Esophagus muscularis mucosa (tissue), 3 donors: ENCODE results near the gene PTPRN2.

Source experiments
- POLR2AphosphoS5 ChIP-seq, 2 donors: sonication (generic); formaldehyde crosslinking; IDR thresholded peaks; one replicate each; pipeline ENCODE4 v1.6.1; 2017; ENCODE audit warnings: antibody characterized with exemption in 2 of 2
- TF ChIP-seq, protein P1 (sequence below), 3 experiments: fragments of 200-600 bp in 2 of 3; fragments of 450-650 bp in 1 of 3; sonication (generic) in 2 of 3; IDR thresholded peaks; one replicate each; pipeline ENCODE4 v1.5.1; 2017 to 2019; ENCODE audit warnings: antibody characterized with exemption in 3 of 3, mild to moderate bottlenecking in 2 of 3, moderate library complexity in 1 of 3

DNA sequence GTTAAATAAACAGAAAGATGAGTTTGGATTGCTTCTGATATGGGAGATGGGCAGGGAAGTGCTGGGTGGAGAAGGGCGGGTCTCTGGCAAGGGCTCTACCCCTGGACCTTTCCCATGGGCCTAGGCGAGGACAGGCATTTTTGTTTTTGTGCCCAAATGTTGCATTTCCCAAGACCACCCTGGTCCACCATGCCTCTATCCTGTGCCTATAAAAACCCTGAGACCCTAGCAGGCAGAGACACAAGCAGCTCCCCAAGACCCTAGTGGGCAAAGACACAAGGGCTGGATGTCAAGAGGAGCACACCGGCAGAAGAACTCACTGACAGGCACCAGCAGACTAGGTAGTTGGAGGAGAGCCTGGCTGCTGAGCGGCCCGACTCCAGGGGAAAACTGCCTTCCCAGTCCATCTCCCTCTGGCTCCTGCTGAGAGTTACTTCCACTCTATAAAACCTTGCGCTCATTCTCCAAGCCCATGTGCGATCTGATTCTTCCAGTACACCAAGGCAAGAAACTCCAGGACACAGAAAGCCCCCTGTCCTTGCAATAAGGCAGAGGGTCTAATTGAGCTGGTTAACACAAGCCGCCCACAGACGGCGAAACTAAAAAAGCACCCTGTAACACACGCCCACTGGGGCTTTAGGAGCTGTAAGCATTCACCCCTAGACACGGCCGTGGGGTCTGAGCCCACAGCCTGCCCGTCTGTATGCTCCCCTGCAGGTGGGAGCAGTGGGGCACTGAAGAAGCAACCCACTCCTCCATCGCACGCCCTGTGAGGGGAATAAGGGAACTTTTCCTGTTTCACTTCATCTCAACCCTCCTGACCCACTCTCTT, 291.4 kb downstream of the PTPRN2 start:
- TF ChIP-seq, protein P1, sequence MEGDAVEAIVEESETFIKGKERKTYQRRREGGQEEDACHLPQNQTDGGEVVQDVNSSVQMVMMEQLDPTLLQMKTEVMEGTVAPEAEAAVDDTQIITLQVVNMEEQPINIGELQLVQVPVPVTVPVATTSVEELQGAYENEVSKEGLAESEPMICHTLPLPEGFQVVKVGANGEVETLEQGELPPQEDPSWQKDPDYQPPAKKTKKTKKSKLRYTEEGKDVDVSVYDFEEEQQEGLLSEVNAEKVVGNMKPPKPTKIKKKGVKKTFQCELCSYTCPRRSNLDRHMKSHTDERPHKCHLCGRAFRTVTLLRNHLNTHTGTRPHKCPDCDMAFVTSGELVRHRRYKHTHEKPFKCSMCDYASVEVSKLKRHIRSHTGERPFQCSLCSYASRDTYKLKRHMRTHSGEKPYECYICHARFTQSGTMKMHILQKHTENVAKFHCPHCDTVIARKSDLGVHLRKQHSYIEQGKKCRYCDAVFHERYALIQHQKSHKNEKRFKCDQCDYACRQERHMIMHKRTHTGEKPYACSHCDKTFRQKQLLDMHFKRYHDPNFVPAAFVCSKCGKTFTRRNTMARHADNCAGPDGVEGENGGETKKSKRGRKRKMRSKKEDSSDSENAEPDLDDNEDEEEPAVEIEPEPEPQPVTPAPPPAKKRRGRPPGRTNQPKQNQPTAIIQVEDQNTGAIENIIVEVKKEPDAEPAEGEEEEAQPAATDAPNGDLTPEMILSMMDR (IDR thresholded peaks at IDR 0.05) = no peak
- TF ChIP-seq POLR2AphosphoS5 (IDR thresholded peaks at IDR 0.05) = no peak
